Liver (tissue), 9 donors: ENCODE data around the gene RNF144B. TPM values are rescaled to one million over a fixed set of nuclear protein-coding genes. Genes with fewer than 3 reads are reported as not detected.

Experiments used
- DNase-seq: peaks from one replicate; pipeline ENCODE4 v3.0.0-alpha.2; 2017; ENCODE audit warnings: low spot score
- H3K27ac ChIP-seq, 2 donors: one replicate each; pipeline ENCODE4 v1.7.0; 2013; ENCODE audit warnings: inconsistent platforms in 2 of 2, low read length in 2 of 2, control low read depth in 1 of 2, low read depth in 1 of 2, mild to moderate bottlenecking in 1 of 2
- H3K27me3 ChIP-seq, 4 donors: one replicate each; pipeline versions ENCODE4 v1.6.1 to v1.7.0; 2013; ENCODE audit warnings: low read length in 3 of 4, inconsistent platforms in 1 of 4, mild to moderate bottlenecking in 1 of 4, moderate library complexity in 1 of 4; ENCODE audit not compliant: control insufficient read depth in 4 of 4, insufficient read depth in 4 of 4
- H3K36me3 ChIP-seq, 4 donors: one replicate each; pipeline versions ENCODE4 v1.6.1 to v1.7.0; 2013; ENCODE audit warnings: low read length in 3 of 4, mild to moderate bottlenecking in 3 of 4, low read depth in 1 of 4, moderate library complexity in 1 of 4; ENCODE audit not compliant: control insufficient read depth in 4 of 4, insufficient read depth in 3 of 4
- H3K4me1 ChIP-seq, 4 donors: one replicate each; pipeline versions ENCODE4 v1.6.1 to v1.7.0; 2013; ENCODE audit warnings: low read length in 3 of 4, mild to moderate bottlenecking in 3 of 4, moderate library complexity in 1 of 4; ENCODE audit not compliant: control insufficient read depth in 4 of 4, insufficient read depth in 4 of 4
- H3K4me3 ChIP-seq, 3 donors: one replicate each; pipeline versions ENCODE4 v1.6.1 to v1.7.0; 2013; ENCODE audit warnings: low read length in 3 of 3, control low read depth in 1 of 3, low read depth in 1 of 3, mild to moderate bottlenecking in 1 of 3
- H3K9ac ChIP-seq, 2 donors: one replicate each; pipeline ENCODE4 v1.7.0; 2013; ENCODE audit warnings: low read length in 2 of 2, mild to moderate bottlenecking in 2 of 2, moderate library complexity in 2 of 2, control low read depth in 1 of 2, low read depth in 1 of 2
- H3K9me3 ChIP-seq, 4 donors: one replicate each; pipeline versions ENCODE4 v1.6.1 to v1.7.0; 2013; ENCODE audit warnings: low read length in 3 of 4; ENCODE audit not compliant: control insufficient read depth in 4 of 4
- ATF3 ChIP-seq: IDR thresholded peaks from 2 replicates; pipeline ENCODE4 v1.6.1; 2016; ENCODE audit warnings: antibody characterized with exemption
- EGR1 ChIP-seq, 2 donors: IDR thresholded peaks; 2 replicates each; pipeline ENCODE4 v1.6.1; 2016 to 2018; ENCODE audit warnings: antibody characterized with exemption in 2 of 2, low read depth in 2 of 2
- FOXA1 ChIP-seq: IDR thresholded peaks from 2 replicates; pipeline ENCODE4 v1.6.1; 2016; ENCODE audit warnings: antibody characterized with exemption
- FOXA2 ChIP-seq: IDR thresholded peaks from 2 replicates; pipeline ENCODE4 v1.6.1; 2016; ENCODE audit warnings: antibody characterized with exemption
- GABPA ChIP-seq, 2 donors: IDR thresholded peaks in 1 of 2; conservative IDR thresholded peaks in 1 of 2; 2 replicates each; pipeline ENCODE4 v1.6.1; 2016; ENCODE audit warnings: antibody characterized with exemption in 2 of 2, mild to moderate bottlenecking in 1 of 2, moderate library complexity in 1 of 2
- HNF4A ChIP-seq, 2 donors: conservative IDR thresholded peaks; 2 replicates each; pipeline ENCODE4 v1.6.1; 2016; ENCODE audit warnings: antibody characterized with exemption in 2 of 2, mild to moderate bottlenecking in 2 of 2
- HNF4G ChIP-seq: IDR thresholded peaks from 2 replicates; pipeline ENCODE4 v1.6.1; 2016; ENCODE audit warnings: antibody characterized with exemption
- JUND ChIP-seq, 2 donors: IDR thresholded peaks; 2 replicates each; pipeline ENCODE4 v1.6.1; 2016; ENCODE audit warnings: antibody characterized with exemption in 2 of 2
- NR2F2 ChIP-seq: IDR thresholded peaks from 2 replicates; pipeline ENCODE4 v1.6.1; 2016; ENCODE audit warnings: antibody characterized with exemption
- RAD21 ChIP-seq, 2 donors: IDR thresholded peaks; 2 replicates each; pipeline ENCODE4 v1.6.1; 2016; ENCODE audit warnings: antibody characterized with exemption in 2 of 2, mild to moderate bottlenecking in 2 of 2
- REST ChIP-seq: IDR thresholded peaks from 2 replicates; pipeline ENCODE4 v1.6.1; 2016; ENCODE audit warnings: antibody characterized with exemption, mild to moderate bottlenecking
- RXRA ChIP-seq, 2 donors: IDR thresholded peaks; 2 replicates each; pipeline ENCODE4 v1.6.1; 2017 to 2018; ENCODE audit warnings: antibody characterized with exemption in 2 of 2, mild to moderate bottlenecking in 1 of 2
- TAF1 ChIP-seq: conservative IDR thresholded peaks from 2 replicates; pipeline ENCODE4 v1.6.1; 2016; ENCODE audit warnings: antibody characterized with exemption, mild to moderate bottlenecking
- YY1 ChIP-seq: IDR thresholded peaks from 2 replicates; pipeline ENCODE4 v1.6.1; 2016; ENCODE audit warnings: antibody characterized with exemption, mild to moderate bottlenecking
- ZBTB33 ChIP-seq: IDR thresholded peaks from 2 replicates; pipeline ENCODE4 v1.6.1; 2016; ENCODE audit warnings: antibody characterized with exemption
- WGBS: extraction: QIAGEN DNeasy Blood & Tissue Kit; methylation state at CpG from one replicate; pipeline ENCODE4 v1.1.7; 2013; 5-methylcytosine and 5-hydroxymethylcytosine counted together
- polyA plus RNA-seq, 2 donors: library from polyadenylated mRNA; stranded (reverse) in 1 of 2; unstranded in 1 of 2; fragments of 200-250 nt in 1 of 2; fragments of >200 nt in 1 of 2; fragmentation: Nextera tagmentation in 1 of 2; extraction: Ambion mirVana in 1 of 2; gene quantifications; one replicate each; pipeline versions ENCODE4 v1.2.1 to v1.2.3, GENCODE V29; 2013 to 2015
- total RNA-seq, 2 donors: library from RNA; depleted of rRNA; stranded (reverse); fragments of >200 nt; gene quantifications; one replicate each; pipeline ENCODE4 v1.2.3, GENCODE V29; 2014
- TF ChIP-seq, protein P1 (sequence below): IDR thresholded peaks from 2 replicates; pipeline ENCODE4 v1.6.1; 2016; ENCODE audit warnings: antibody characterized with exemption
- TF ChIP-seq, protein P2 (sequence below): fragments of 150-350 bp; IDR thresholded peaks from 2 replicates; pipeline ENCODE4 v1.5.1; 2017; ENCODE audit warnings: improper control_type of control experiment, low read depth, low read length; ENCODE audit not compliant: missing input control
- donor health status: healthy.
- donor health status: healthy.
- donor health status: healthy.
- donor health status: healthy.
- donor health status: healthy.

RNF144B gene
- total and polyA plus RNA-seq, 4 donors, result 3.0 to 15.1 (median 7.6) TPM

- Histone ChIP-seq H3K27me3 (no peaks in the 10 kb centered on the region), H3K36me3 (no peaks in the 10 kb centered on the region), H3K9me3 (no peaks in the 10 kb centered on the region), H3K27ac (no peak overlapping the region), H3K9ac (no peak overlapping the region), H3K4me3 (no peak overlapping the region), H3K4me1 (peaks cover 0 to 26% (median 14%) of the 10 kb centered on the region in 4 donors)
- WGBS, result 91% methylated on average over 1 of the region's 1 CpG
- TF ChIP-seq GABPA (IDR thresholded peaks at IDR 0.05 in 1 of 2, conservative IDR thresholded peaks at IDR 0.05 in 1 of 2) (no peak), REST (no peak), RXRA (IDR thresholded peaks at IDR 0.05) (no peak), RAD21 (IDR thresholded peaks at IDR 0.05) (no peak), HNF4A (conservative IDR thresholded peaks at IDR 0.05) (no peak), TAF1 (no peak), EGR1 (IDR thresholded peaks at IDR 0.05; ENCODE audit: low read depth in 2 of 2) (no peak), JUND (IDR thresholded peaks at IDR 0.05) (no peak), NR2F2 (no peak), FOXA1 (no peak), HNF4G (no peak), YY1 (no peak), ZBTB33 (no peak), FOXA2 (no peak), ATF3 (no peak)
- TF ChIP-seq, protein P1, sequence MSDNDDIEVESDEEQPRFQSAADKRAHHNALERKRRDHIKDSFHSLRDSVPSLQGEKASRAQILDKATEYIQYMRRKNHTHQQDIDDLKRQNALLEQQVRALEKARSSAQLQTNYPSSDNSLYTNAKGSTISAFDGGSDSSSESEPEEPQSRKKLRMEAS, result no peak
- TF ChIP-seq, protein P2, sequence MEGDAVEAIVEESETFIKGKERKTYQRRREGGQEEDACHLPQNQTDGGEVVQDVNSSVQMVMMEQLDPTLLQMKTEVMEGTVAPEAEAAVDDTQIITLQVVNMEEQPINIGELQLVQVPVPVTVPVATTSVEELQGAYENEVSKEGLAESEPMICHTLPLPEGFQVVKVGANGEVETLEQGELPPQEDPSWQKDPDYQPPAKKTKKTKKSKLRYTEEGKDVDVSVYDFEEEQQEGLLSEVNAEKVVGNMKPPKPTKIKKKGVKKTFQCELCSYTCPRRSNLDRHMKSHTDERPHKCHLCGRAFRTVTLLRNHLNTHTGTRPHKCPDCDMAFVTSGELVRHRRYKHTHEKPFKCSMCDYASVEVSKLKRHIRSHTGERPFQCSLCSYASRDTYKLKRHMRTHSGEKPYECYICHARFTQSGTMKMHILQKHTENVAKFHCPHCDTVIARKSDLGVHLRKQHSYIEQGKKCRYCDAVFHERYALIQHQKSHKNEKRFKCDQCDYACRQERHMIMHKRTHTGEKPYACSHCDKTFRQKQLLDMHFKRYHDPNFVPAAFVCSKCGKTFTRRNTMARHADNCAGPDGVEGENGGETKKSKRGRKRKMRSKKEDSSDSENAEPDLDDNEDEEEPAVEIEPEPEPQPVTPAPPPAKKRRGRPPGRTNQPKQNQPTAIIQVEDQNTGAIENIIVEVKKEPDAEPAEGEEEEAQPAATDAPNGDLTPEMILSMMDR, result no peak
- DNase-seq, result no peak
Measured at GRCh38 chr6:18359237-18359885, 27.8 kb upstream of the RNF144B start.
